Mesodermal cell (in vitro differentiated cells): ENCODE data around the gene CTDSP2.

Source experiments
- H3K27ac ChIP-seq: 2 replicates; pipeline ENCODE4 v1.7.0; 2013; ENCODE audit warnings: mild to moderate bottlenecking, low read depth, low read length, moderate library complexity; ENCODE audit not compliant: severe bottlenecking
- H3K36me3 ChIP-seq: 2 replicates; pipeline ENCODE4 v1.7.1; 2013; ENCODE audit warnings: mild to moderate bottlenecking, low read length, moderate library complexity; ENCODE audit not compliant: control insufficient read depth, insufficient read depth
- H3K4me1 ChIP-seq: one replicate; pipeline ENCODE4 v1.7.1; 2013; ENCODE audit warnings: mild to moderate bottlenecking, low read length; ENCODE audit not compliant: insufficient read depth, control insufficient read depth, poor library complexity, severe bottlenecking
- H3K4me3 ChIP-seq: 2 replicates; pipeline ENCODE4 v1.7.0; 2013; ENCODE audit warnings: low read length, control low read depth, mild to moderate bottlenecking; ENCODE audit not compliant: insufficient read depth, poor library complexity, severe bottlenecking; ENCODE audit errors: extremely low read depth
- H3K9me3 ChIP-seq: 2 replicates; pipeline ENCODE4 v1.7.1; 2013; ENCODE audit warnings: mild to moderate bottlenecking, low read length, moderate library complexity; ENCODE audit not compliant: control insufficient read depth
- WGBS, 2 experiments: methylation state at CpG; one replicate each; pipeline ENCODE4 v1.1.5; 2013; ENCODE audit warnings: missing lambda C conversion rate in 2 of 2; ENCODE audit not compliant: insufficient coverage in 2 of 2; 5-methylcytosine and 5-hydroxymethylcytosine counted together

Gene CTDSP2

GRCh38 chr12:57797933-57798332 is 48.6 kb downstream of the CTDSP2 start:
- H3K4me3 ChIP-seq, result no peak overlapping the region
- H3K36me3 ChIP-seq, result peaks cover 78% of the 10 kb centered on the region
- no peak overlapping the region for H3K27ac ChIP-seq
- 100% methylated on average over 1 of the region's 1 CpG for WGBS, 2 experiments
- no peaks in the 10 kb centered on the region for H3K9me3 ChIP-seq
- no peaks in the 10 kb centered on the region for H3K4me1 ChIP-seq

- no CpG with 5 or more reads among the region's 1 CpG for WGBS, 2 experiments
- Histone ChIP-seq H3K4me3 (no peak overlapping the region), H3K9me3 (no peaks in the 10 kb centered on the region), H3K27ac (no peak overlapping the region), H3K36me3 (peaks cover 78% of the 10 kb centered on the region), H3K4me1 (no peaks in the 10 kb centered on the region)
Observed at GRCh38 chr12:57796996-57797395, 49.5 kb downstream of the CTDSP2 start.

GRCh38 chr12:57795354-57795753 is 51.2 kb downstream of the CTDSP2 start:
- Histone ChIP-seq H3K9me3 (no peaks in the 10 kb centered on the region), H3K27ac (no peak overlapping the region), H3K4me3 (no peak overlapping the region), H3K36me3 (peaks cover 85% of the 10 kb centered on the region), H3K4me1 (no peaks in the 10 kb centered on the region)
- 97% methylated on average over 3 of the region's 6 CpGs for WGBS, 2 experiments

GRCh38 chr12:57793920-57794319 is 52.6 kb downstream of the CTDSP2 start:
- Histone ChIP-seq H3K4me1 (no peaks in the 10 kb centered on the region), H3K4me3 (no peak overlapping the region), H3K36me3 (peaks cover 84% of the 10 kb centered on the region), H3K27ac (no peak overlapping the region), H3K9me3 (no peaks in the 10 kb centered on the region)
- WGBS, 2 experiments, result 64 to 82% methylated on average over 1 of the region's 1 CpG

GRCh38 chr12:57783861-57784260 is 62.7 kb downstream of the CTDSP2 start:
- H3K36me3 ChIP-seq, result peaks cover 56% of the 10 kb centered on the region
- WGBS, 2 experiments, result 97 to 100% methylated on average over 5 to 8 of the region's 11 CpGs
- H3K27ac ChIP-seq, result no peak overlapping the region
- H3K4me3 ChIP-seq, result peak overlapping the region; percentile 99
- H3K9me3 ChIP-seq, result no peaks in the 10 kb centered on the region
- H3K4me1 ChIP-seq, result peaks cover 6% of the 10 kb centered on the region

- Histone ChIP-seq H3K9me3 (no peaks in the 10 kb centered on the region), H3K36me3 (peaks cover 52% of the 10 kb centered on the region), H3K27ac (no peak overlapping the region), H3K4me1 (peaks cover 6% of the 10 kb centered on the region), H3K4me3 (peak overlapping the region; percentile 99)
- WGBS, 2 experiments, result 90 to 97% methylated on average over 6 to 8 of the region's 12 CpGs
Observed at GRCh38 chr12:57783466-57783801, 63.1 kb downstream of the CTDSP2 start.

GRCh38 chr12:57782608-57783465 is 63.7 kb downstream of the CTDSP2 start, which contains the start of gene TSFM:
Gene TSFM (plus strand): TSS chr12:57782787. CDS start chr12:57782802, 15 bp downstream.
- WGBS, 2 experiments, result 1% methylated on average over 42 to 43 of the region's 45 CpGs
- Histone ChIP-seq H3K36me3 (peaks cover 47% of the 10 kb centered on the region), H3K27ac (peak within 1 kb of the TSS; percentile 23)

GRCh38 chr12:57782243-57782607 is 64.3 kb downstream of the CTDSP2 start:
- H3K27ac ChIP-seq, result no peak overlapping the region
- H3K4me1 ChIP-seq, result peaks cover 6% of the 10 kb centered on the region
- WGBS, 2 experiments, result 14% methylated on average over 2 of the region's 4 CpGs; no CpG with 5 or more reads in 1 of the 2 experiments
- H3K4me3 ChIP-seq, result peak overlapping the region; percentile 99
- no peaks in the 10 kb centered on the region for H3K9me3 ChIP-seq
- H3K36me3 ChIP-seq, result peaks cover 40% of the 10 kb centered on the region

More at GRCh38 chr12:57782608-57783465, 63.7 kb downstream of the CTDSP2 start, which contains the start of gene TSFM:
- Histone ChIP-seq H3K9me3 (no peaks in the 10 kb centered on the region), H3K4me3 (peak within 1 kb of the TSS; percentile 99), H3K4me1 (peaks cover 6% of the 10 kb centered on the region)

- Histone ChIP-seq H3K9me3 (no peaks in the 10 kb centered on the region), H3K27ac (no peak overlapping the region), H3K4me1 (peaks cover 6% of the 10 kb centered on the region), H3K4me3 (no peak overlapping the region), H3K36me3 (peaks cover 36% of the 10 kb centered on the region)
- 65 to 73% methylated on average over 2 of the region's 2 CpGs for WGBS, 2 experiments
Observed at GRCh38 chr12:57781801-57782200, 64.7 kb downstream of the CTDSP2 start.

- 92 to 93% methylated on average over 2 of the region's 3 CpGs for WGBS, 2 experiments
- no peaks in the 10 kb centered on the region for H3K9me3 ChIP-seq
- peaks cover 31% of the 10 kb centered on the region for H3K36me3 ChIP-seq
- H3K27ac ChIP-seq, result no peak overlapping the region
- H3K4me3 ChIP-seq, result no peak overlapping the region
- H3K4me1 ChIP-seq, result peaks cover 6% of the 10 kb centered on the region
Observed at GRCh38 chr12:57781244-57781643, 65.3 kb downstream of the CTDSP2 start.

- no peak overlapping the region for H3K27ac ChIP-seq
- no peak overlapping the region for H3K4me3 ChIP-seq
- peaks cover 6% of the 10 kb centered on the region for H3K4me1 ChIP-seq
- 81 to 100% methylated on average over 3 to 4 of the region's 4 CpGs for WGBS, 2 experiments
- H3K9me3 ChIP-seq, result no peaks in the 10 kb centered on the region
- peaks cover 22% of the 10 kb centered on the region for H3K36me3 ChIP-seq
Observed at GRCh38 chr12:57780284-57780897, 66.1 kb downstream of the CTDSP2 start.
